HepG2 (cell line): ENCODE results near the gene AFAP1L2. TPM values are rescaled to one million over a fixed set of nuclear protein-coding genes. Genes with fewer than 3 reads are reported as not detected.

Experiments
- ATAC-seq: fragments of 200-7000 bp; cut with Tn5 transposase; 3 replicates; pipeline ENCODE4 v1.9.1; 2020; ENCODE audit warnings: mild to moderate bottlenecking, moderate library complexity
- BruUV-seq: library from RNA; stranded (reverse); fragments of 400-500 nt; replicated peaks from 2 replicates; lab custom pipeline; 2021; lab: Mats Ljungman, UMichigan
- CTCF ChIA-PET: fragments of 300-600 bp; formaldehyde crosslinking; extraction: SDS; loops from one replicate; lab custom pipeline; 2021; ENCODE audit warnings: low total read pairs, inconsistent platforms, low intra/inter-chr PET ratio; lab: Yijun Ruan, JAX
- POLR2A ChIA-PET: fragments of 350-600 bp; sonication (Branson Sonifier 250); formaldehyde crosslinking; loops from one replicate; lab custom pipeline; 2020; ENCODE audit warnings: antibody characterized with exemption, inconsistent platforms; lab: Yijun Ruan, JAX
- DNase-seq: peaks from one replicate; pipeline ENCODE4 v3.0.0-alpha.2; 2015; ENCODE audit warnings: low spot score
- FAIRE-seq: peaks from 3 replicates; lab custom pipeline; 2011; peaks lifted over from hg19 to GRCh38; lab: Jason Lieb, UNC
- H2AFZ ChIP-seq: one replicate; pipeline ENCODE4 v1.6.1; 2011; ENCODE audit warnings: low read length, inconsistent platforms
- H3K27ac ChIP-seq: fragments of 300-600 bp; 3 replicates; pipeline ENCODE4 v1.8.0; 2011; ENCODE audit warnings: mixed run types, mild to moderate bottlenecking, mixed read lengths, low read length, inconsistent platforms; ENCODE audit not compliant: insufficient read depth; ENCODE audit errors: extremely low read length
- H3K27me3 ChIP-seq, 2 experiments: fragments of 200-600 bp in 1 of 2; 2 replicates in 1 of 2; 3 replicates in 1 of 2; pipeline versions ENCODE4 v1.6.0 to v1.8.0; 2011; ENCODE audit warnings: low read length in 2 of 2, mild to moderate bottlenecking in 2 of 2, moderate library complexity in 2 of 2, inconsistent platforms in 1 of 2; ENCODE audit not compliant: insufficient read depth in 2 of 2, control insufficient read depth in 1 of 2
- H3K36me3 ChIP-seq, 2 experiments: fragments of 200-600 bp in 1 of 2; replicated peaks in 1 of 2; 2 replicates in 1 of 2; 3 replicates in 1 of 2; pipeline versions ENCODE4 v1.5.1 to v1.8.0; 2011; ENCODE audit warnings: low read length in 2 of 2, inconsistent platforms in 1 of 2; ENCODE audit not compliant: insufficient read depth in 2 of 2, control insufficient read depth in 1 of 2
- H3K4me1 ChIP-seq: 2 replicates; pipeline ENCODE4 v1.5.1; 2012; ENCODE audit warnings: low read length, inconsistent platforms; ENCODE audit not compliant: insufficient read depth
- H3K4me2 ChIP-seq: 2 replicates; pipeline ENCODE4 v1.6.0; 2011; ENCODE audit warnings: low read depth, low read length, inconsistent platforms
- H3K4me3 ChIP-seq, 3 experiments: fragments of 200-600 bp in 1 of 3; sonication (generic), shearing (Covaris generic) in 1 of 3; replicated peaks in 1 of 3; 2 replicates each; pipeline ENCODE4 v1.5.1; 2011 to 2016; ENCODE audit warnings: low read length in 3 of 3, inconsistent platforms in 2 of 3, low read depth in 2 of 3, mild to moderate bottlenecking in 2 of 3, control low read depth in 1 of 3, mixed read lengths in 1 of 3; ENCODE audit not compliant: insufficient read depth in 1 of 3
- H3K79me2 ChIP-seq: one replicate; pipeline ENCODE4 v1.6.1; 2011; ENCODE audit warnings: low read length, inconsistent platforms; ENCODE audit not compliant: insufficient read depth
- H3K9ac ChIP-seq: 2 replicates; pipeline ENCODE4 v1.6.0; 2011; ENCODE audit warnings: mild to moderate bottlenecking, low read depth, low read length, inconsistent platforms; ENCODE audit not compliant: insufficient read depth
- H3K9me3 ChIP-seq: 2 replicates; pipeline ENCODE4 v1.5.1; 2012; ENCODE audit warnings: mild to moderate bottlenecking, low read length
- H4K20me1 ChIP-seq: 2 replicates; pipeline ENCODE4 v1.6.0; 2011; ENCODE audit warnings: inconsistent platforms, mild to moderate bottlenecking, low read length, moderate library complexity; ENCODE audit not compliant: insufficient read depth
- BCL3 ChIP-seq: sonication (generic); formaldehyde crosslinking; IDR thresholded peaks from 2 replicates; pipeline ENCODE4 v1.5.1; 2020; ENCODE audit warnings: mild to moderate bottlenecking, missing genetic modification reagents, moderate library complexity
- CREB1 ChIP-seq, 2 experiments: fragments of 450-650 bp in 1 of 2; IDR thresholded peaks; 2 replicates each; pipeline ENCODE4 v1.6.1; 2016 to 2017; ENCODE audit warnings: control low read depth in 1 of 2, mild to moderate bottlenecking in 1 of 2, missing compliant biosample characterization in 1 of 2, missing genetic modification characterization in 1 of 2
- FOXK2 ChIP-seq: fragments of 450-650 bp; IDR thresholded peaks from 2 replicates; pipeline ENCODE4 v1.6.1; 2016
- ZFP36L2 ChIP-seq: sonication (generic); formaldehyde crosslinking; IDR thresholded peaks from 2 replicates; pipeline ENCODE4 v1.4.0; 2020; ENCODE audit warnings: missing genetic modification reagents
- ZFP91 ChIP-seq: sonication (generic); formaldehyde crosslinking; IDR thresholded peaks from 2 replicates; pipeline ENCODE4 v1.9.0; 2022; ENCODE audit warnings: missing genetic modification reagents, mild to moderate bottlenecking, borderline replicate concordance
- ZNF550 ChIP-seq: sonication (generic); formaldehyde crosslinking; IDR thresholded peaks from 2 replicates; pipeline ENCODE4 v1.4.0; 2020; ENCODE audit warnings: mild to moderate bottlenecking, missing genetic modification reagents, borderline replicate concordance
- ZNF703 ChIP-seq: sonication (generic); formaldehyde crosslinking; IDR thresholded peaks from 2 replicates; pipeline ENCODE4 v1.5.1; 2020; ENCODE audit warnings: missing genetic modification reagents, mild to moderate bottlenecking, moderate library complexity, borderline replicate concordance
- WGBS: methylation state at CpG from one replicate; pipeline ENCODE4 v1.1.6; 2017; ENCODE audit warnings: low lambda C conversion rate; 5-methylcytosine and 5-hydroxymethylcytosine counted together
- in situ Hi-C: cut with HindIII; loops from 2 replicates; pipeline ENCODE4 v1.10.0; 2017; ENCODE audit warnings: low pct_unique_long_range_greater_than_20kb; ENCODE audit not compliant: extremely low pct_ligation_motif_present
- intact Hi-C: fragments of 100-400 bp; cut with micrococcal nuclease; formaldehyde crosslinking; loops from one replicate; pipeline ENCODE4 v1.10.0; 2022; ENCODE audit not compliant: unreplicated experiment
- polyA plus RNA-seq, 8 experiments: library from polyadenylated mRNA; depleted of rRNA in 3 of 8; stranded (reverse) in 7 of 8; unstranded in 1 of 8; fragments of >200 nt; fragmentation: Illumina TruSeq in 4 of 8; extraction: Trizol in 4 of 8; gene quantifications; 2 replicates each; pipeline versions ENCODE4 v1.2.1 to v1.2.3, GENCODE V29; 2011 to 2016; ENCODE audit warnings: low read depth in 4 of 8, missing spikeins in 1 of 8, mixed read lengths in 1 of 8; ENCODE audit not compliant: insufficient read depth in 1 of 8
- total RNA-seq, 5 experiments: library from RNA; depleted of rRNA; stranded (reverse); fragments of >200 nt; fragmentation: Illumina TruSeq; extraction: Trizol; gene quantifications; 2 replicates each; pipeline ENCODE4 v1.2.3, GENCODE V29; 2016; ENCODE audit warnings: low read depth in 1 of 5

AFAP1L2 gene
- total and polyA plus RNA-seq, 2 of the 13 experiments (the other 11 are each of a cell fraction or from before 2014, with no cell fraction given): not detected

GRCh38 chr10:114294549-114294948 is 109.8 kb downstream of the AFAP1L2 start:
- FAIRE-seq (no peak), ATAC-seq (no peak), DNase-seq (no peak)
- Histone ChIP-seq H3K4me2 (no peak overlapping the region), H3K36me3 (no peaks in the 10 kb centered on the region; a peak in 1 of 5 replicates), H3K27ac (no peak overlapping the region), H4K20me1 (no peaks in the 10 kb centered on the region), H3K4me3 (no peak overlapping the region), H2AFZ (no peak overlapping the region), H3K9ac (no peak overlapping the region), H3K79me2 (no peaks in the 10 kb centered on the region), H3K4me1 (no peaks in the 10 kb centered on the region), H3K27me3 (no peaks in the 10 kb centered on the region; a peak in 2 of 5 replicates), H3K9me3 (peaks cover 18% of the 10 kb centered on the region)
- CTCF ChIA-PET: no interaction called here
- intact Hi-C loops (no loop called here), in situ Hi-C loops (no loop called here)
- TF ChIP-seq BCL3 (no peak), ZFP91 (no peak), ZNF703 (CRISPR knock-in tag) (no peak)
- POLR2A ChIA-PET: no interaction called here
- no TSS peak for BruUV-seq

GRCh38 chr10:114293075-114293474 is 111.2 kb downstream of the AFAP1L2 start:
- H3K9me3 ChIP-seq: peaks cover 18% of the 10 kb centered on the region
- TF ChIP-seq FOXK2 (no peak), CREB1 (IDR thresholded peaks at IDR 0.05) (0 out of 2 replicates have a peak, but pooled peaks have one; percentile 9), CREB1 (CRISPR knock-in tag; IDR thresholded peaks at IDR 0.05) (no peak), ZFP36L2 (no peak), ZNF550 (CRISPR knock-in tag) (no peak)
- TF ChIP-seq, all 625 proteins: peak for 1
- intact Hi-C loops: no loop called here
- Histone ChIP-seq H3K4me2 (no peak overlapping the region), H3K4me1 (no peaks in the 10 kb centered on the region), H3K27ac (no peak overlapping the region), H2AFZ (no peak overlapping the region), H4K20me1 (no peaks in the 10 kb centered on the region), H3K79me2 (no peaks in the 10 kb centered on the region), H3K36me3 (no peaks in the 10 kb centered on the region; a peak in 1 of 5 replicates), H3K4me3 (no peak overlapping the region), H3K27me3 (peaks cover 0 to 8% of the 10 kb centered on the region in 2 experiments; a peak in 2 of 5 replicates), H3K9ac (no peak overlapping the region)
- in situ Hi-C loops: no loop called here
- BruUV-seq: no TSS peak
- no peak for DNase-seq
- ChIA-PET POLR2A (no interaction called here), CTCF (no interaction called here)
- 12% methylated on average over 5 of the region's 5 CpGs for WGBS
- FAIRE-seq: no peak
- no peak for ATAC-seq
